ENCODE results near the gene TTLL10.

The TTLL10 gene, protein sequence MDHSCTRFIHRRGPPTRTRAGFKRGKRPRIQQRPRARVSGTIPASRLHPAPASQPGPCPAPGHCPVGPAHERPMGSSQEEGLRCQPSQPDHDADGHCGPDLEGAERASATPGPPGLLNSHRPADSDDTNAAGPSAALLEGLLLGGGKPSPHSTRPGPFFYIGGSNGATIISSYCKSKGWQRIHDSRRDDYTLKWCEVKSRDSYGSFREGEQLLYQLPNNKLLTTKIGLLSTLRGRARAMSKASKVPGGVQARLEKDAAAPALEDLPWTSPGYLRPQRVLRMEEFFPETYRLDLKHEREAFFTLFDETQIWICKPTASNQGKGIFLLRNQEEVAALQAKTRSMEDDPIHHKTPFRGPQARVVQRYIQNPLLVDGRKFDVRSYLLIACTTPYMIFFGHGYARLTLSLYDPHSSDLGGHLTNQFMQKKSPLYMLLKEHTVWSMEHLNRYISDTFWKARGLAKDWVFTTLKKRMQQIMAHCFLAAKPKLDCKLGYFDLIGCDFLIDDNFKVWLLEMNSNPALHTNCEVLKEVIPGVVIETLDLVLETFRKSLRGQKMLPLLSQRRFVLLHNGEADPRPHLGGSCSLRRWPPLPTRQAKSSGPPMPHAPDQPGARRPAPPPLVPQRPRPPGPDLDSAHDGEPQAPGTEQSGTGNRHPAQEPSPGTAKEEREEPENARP

GRCh38 chr1:1173793-1174415 lies at the start of gene TTLL10:
Gene TTLL10 (plus strand): TSS chr1:1173880. CDS start chr1:1179216, 5,336 bp downstream.
- no peak for DNase-seq (ENCODE audit: low read depth in 2 of 2)

DNA sequence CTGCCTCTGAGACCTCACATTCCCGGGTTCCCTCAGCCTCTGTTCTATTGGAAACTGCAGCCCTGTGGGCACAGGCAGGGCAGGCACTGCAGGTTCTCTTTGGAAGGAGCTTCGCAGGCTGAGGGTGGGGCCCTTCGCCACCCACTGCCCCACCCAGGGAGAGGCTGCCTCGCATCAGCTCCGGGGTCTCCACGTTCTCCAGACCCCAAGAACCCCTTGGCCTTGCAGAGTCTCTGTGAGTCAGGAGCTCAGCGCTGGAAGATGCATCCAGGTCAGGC lies 49.2 kb upstream of the TTLL10 start:
- no peak for DNase-seq (ENCODE audit: low read depth in 2 of 2)

DNA sequence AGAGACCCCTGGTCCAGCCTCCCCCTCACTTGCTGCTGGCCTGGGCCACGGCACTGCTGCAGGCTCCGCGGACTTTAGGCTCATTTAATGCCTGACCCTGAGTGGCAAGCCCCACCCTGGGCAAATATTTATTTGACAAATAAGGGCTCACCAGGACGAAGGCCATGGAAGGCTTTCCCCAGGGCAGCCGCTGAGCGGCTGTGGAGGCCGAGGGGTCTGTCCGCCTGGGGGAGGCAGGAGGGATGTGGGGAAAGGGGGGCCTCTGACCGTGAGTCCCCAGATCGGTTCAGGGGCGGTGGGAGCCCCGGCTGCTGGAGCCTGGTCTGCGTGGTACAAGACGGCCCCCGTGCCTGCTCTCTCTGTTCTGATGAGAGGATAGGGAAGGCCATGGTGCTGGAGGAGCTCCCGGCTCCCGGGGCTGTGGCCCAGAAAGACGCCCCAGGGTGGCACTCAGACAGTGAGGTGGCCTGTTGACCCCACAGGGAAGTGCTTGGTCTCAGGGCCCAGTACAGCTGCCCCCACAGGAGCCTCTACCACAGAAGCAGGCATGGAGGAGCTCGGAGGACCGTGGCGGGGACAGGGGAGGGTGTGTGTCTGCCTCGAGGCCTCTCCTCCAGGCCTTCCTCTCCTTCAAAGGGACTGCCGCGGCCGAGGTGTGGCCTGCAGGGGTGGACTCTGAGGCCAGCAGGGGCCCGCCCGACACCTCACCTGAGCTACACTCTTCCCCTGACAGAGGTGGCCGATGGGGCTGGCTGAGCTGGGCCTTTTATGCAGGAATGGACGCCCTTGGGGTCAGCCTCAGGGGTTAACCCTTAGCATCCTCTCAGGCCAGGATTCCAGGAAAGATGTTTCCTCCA lies 48.7 kb upstream of the TTLL10 start:
- DNase-seq (ENCODE audit: low read depth in 2 of 2): no peak

GRCh38 chr1:1125945-1126344 lies 47.7 kb upstream of the TTLL10 start:
- no peak for DNase-seq (ENCODE audit: low read depth in 2 of 2)

DNA sequence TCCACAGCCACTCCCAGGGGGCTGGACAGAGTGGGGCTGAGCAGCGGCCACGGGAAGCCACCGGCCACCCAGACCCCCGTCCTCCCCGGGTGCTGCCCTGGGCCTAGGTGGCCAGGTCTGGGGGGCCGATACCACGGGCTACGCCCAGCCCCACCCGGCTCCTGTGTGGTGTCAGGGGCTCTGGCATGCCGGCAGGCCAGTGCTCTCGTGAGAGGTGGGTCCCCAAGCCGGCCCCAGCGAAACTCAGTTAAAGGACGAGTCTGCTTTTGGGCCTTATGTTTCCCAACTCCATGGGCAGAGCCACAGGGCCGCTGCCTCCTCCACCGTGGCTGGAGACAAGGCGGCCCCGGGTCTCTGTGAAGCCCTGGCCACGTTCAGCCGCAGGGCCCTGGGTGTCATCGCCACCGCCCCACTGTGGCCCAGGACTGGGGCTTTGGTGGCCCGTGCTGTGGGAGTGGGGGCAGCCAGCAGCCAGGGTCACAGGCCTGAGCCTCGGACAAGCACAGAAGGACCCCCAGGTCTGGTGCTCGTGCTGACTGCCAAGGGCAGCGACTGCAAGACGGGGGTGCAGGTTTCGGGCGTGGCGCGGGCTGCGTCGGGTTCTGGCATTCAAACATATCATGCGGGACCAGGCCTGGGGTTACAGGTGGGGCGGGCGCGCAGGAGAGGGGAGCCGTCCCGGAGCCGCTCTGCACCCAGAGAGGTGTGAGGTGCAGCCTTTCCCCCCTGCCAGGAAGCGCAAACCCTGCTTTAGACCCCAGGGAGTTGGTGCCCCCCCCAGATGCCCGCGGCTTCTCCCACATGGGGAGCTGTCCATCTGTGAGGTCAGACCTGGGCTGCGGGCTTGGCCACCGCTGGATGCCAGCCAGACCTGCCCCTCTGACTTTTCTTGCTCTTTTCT lies 45.9 kb upstream of the TTLL10 start:
- DNase-seq (ENCODE audit: low read depth in 2 of 2): no peak

- DNase-seq (ENCODE audit: low read depth in 2 of 2): no peak
Observed at GRCh38 chr1:1128454-1129139, 45.1 kb upstream of the TTLL10 start.

DNA sequence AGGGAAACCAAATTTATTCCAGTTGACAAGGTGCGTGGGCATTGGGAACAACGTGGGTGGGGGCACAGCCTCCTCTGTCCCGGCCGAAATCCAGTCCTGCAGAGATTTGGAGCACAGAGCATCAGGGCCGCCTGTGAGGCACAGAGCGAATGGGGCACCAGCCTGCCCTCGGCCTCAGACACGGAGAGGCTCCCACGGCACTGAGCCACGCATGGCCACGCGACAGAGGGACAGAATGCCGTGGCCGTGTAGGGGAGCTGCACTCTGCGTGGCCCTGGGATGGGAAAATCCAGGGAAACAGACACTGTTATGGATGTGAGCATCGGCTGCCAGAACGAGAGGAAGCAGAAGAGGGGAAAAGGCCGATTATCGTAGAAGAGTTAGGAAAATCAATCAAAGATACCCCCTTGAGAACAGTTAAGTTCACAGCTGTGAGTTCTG lies 44.3 kb upstream of the TTLL10 start:
- DNase-seq (ENCODE audit: low read depth in 2 of 2): no peak

- DNase-seq (ENCODE audit: low read depth in 2 of 2): no peak
Observed at GRCh38 chr1:1130206-1131120, 43.2 kb upstream of the TTLL10 start.

- DNase-seq (ENCODE audit: low read depth in 2 of 2): no peak
Observed at GRCh38 chr1:1132042-1132950, 41.4 kb upstream of the TTLL10 start.

GRCh38 chr1:1132956-1133750 lies 40.5 kb upstream of the TTLL10 start:
- DNase-seq (ENCODE audit: low read depth in 2 of 2): no peak

DNA sequence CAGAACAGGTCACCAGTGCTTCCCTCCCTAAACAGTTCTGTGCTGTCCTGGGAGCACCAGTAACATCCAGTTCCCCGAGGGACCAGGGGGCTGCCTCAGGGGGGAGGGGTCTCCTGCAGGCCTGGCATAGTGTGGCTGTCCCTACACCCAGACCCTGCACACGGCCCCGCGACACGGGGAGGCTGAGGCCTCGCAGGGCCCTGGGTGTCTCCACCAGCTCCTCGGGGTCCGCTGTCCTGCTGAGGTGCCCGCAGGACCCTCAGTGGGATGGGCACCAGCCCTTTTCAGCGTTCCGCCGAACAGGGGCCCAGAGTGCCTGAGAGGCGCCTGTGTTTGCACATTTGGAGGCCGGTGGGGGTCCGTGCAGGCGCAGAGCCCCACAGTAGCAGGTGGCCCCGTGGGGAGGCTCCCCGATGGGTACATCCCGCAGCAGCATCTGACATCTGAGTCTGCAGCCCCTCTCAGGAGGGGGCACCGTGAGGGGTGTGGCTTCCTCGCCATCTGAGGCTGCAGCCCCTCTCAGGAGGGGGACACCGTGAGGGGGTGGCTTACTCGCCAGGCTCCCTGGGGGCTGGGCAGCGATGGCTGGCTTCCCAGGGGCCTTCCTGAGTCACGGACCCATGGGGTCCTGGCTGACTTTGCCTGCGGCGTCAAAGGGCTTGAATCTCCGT lies 39.2 kb upstream of the TTLL10 start:
- no peak for DNase-seq (ENCODE audit: low read depth in 2 of 2)

DNA sequence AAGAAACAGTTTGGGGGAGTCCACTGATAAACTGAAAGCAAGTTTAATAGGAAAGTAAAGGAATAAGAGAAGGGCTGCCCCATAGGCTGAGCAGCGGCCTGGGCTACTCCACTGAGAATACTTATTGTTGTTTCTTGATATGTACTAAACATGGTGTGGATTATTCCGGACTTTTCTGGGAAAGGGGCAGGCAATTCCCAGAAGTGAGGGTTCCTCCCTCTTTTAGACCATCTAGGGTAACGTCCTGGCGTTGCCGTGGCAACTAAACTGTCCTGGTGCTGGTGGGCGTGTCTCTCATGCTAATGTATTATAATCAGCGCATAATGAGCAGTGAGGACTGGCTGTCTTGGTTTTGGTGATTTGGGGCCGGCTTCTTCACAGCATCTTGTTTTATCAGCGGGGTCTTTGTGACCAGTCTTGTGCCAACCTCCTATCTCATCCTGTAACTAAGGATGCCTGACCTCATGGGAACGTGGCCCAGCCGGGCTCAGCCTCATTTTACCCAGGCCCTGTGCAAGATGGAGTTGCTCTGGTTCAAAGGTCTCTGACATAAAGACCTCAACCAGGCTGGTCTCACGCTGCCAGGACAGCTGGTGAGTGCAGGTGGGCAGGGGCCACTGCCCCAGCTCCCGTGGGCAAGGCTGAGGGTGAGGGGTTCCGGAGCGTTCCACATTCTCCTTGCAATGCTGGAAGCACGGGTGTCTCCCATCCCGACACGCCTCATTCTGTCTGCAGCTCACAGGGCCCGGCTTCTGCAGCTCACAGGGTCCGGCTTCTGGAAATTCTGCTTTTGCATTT lies 38.1 kb upstream of the TTLL10 start:
- DNase-seq (ENCODE audit: low read depth in 2 of 2): no peak

DNA sequence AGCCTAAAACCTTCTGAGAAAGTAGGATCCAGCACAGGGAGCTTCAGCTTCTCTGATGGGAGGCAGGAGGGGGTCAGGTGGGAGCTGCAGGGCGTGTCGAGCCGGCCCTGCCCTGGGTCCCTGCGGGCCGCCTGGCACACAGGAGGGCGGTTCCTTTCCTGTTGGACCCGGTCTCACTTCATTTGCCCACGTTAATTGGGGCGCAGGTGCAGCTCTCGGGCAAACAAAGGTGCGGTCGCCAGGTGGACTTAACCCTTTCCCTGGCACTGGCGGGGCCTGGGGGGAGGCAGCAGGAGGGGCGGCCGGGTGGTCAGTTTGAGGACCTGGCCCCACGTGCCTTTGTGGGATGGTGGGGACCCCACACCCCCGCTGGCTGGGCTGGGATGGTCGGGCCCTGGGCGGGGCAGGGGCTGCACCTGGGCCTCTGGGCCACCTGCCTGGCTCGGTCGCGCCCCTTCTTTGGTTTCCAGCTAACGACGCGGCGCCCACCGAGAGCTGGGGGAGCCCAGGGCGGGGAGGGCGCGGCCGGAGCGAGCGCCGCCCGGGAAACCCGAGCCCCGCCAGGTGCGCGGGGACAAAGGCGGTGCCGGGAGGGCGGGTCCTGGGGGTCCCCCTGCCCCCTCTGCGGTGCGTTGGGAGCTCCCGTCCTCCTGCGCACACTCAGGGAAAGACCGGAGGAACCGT lies 37.0 kb upstream of the TTLL10 start:
- DNase-seq (ENCODE audit: low read depth in 2 of 2): no peak

- DNase-seq (ENCODE audit: low read depth in 2 of 2): peak; percentile 48 to 62
Observed at GRCh38 chr1:1137256-1138045, 36.2 kb upstream of the TTLL10 start.

DNA sequence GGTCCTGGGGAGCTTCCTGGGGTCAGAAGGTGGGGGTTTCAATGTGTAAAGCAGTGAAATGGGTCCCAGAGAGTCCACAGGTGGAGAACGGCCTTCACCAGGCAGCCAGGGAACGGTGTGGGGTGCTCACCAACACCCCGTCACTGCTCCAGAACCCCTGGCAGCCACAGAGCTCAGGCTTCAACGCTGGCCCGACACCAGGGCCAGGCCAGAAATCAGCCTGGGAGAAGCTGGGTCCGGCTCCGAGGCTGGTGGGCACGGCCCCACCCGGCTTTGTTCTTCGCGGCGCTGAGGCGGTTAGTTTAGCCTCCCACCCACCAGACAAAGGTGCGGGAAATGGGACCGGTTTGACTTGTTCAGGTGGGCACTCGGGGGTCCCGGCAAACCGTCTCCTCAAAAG lies 33.0 kb upstream of the TTLL10 start:
- DNase-seq (ENCODE audit: low read depth in 2 of 2): no peak

All from stimulated activated CD4-positive, alpha-beta T cell treated with anti-CD3 and anti-CD28 coated beads, Interleukin-4, amount 100 ng/mL, for 48 hours (primary cell).